Sigmoid colon (tissue), 4 donors: ENCODE results near the gene FAM9C.

Experiments used
- POLR2AphosphoS5 ChIP-seq, 4 donors: sonication (generic); formaldehyde crosslinking; IDR thresholded peaks; one replicate each; pipeline ENCODE4 v1.6.1; 2017; ENCODE audit warnings: antibody characterized with exemption in 4 of 4
- TF ChIP-seq, protein P1 (sequence below), 4 experiments: fragments of 450-650 bp in 3 of 4; fragments of 200-600 bp in 1 of 4; IDR thresholded peaks; one replicate each; pipeline ENCODE4 v1.5.1; 2016 to 2019; ENCODE audit warnings: antibody characterized with exemption in 4 of 4, mild to moderate bottlenecking in 3 of 4, moderate library complexity in 2 of 4

GRCh38 chrX:12989461-12989860 is 55.0 kb downstream of the FAM9C start:
- TF ChIP-seq, protein P1, sequence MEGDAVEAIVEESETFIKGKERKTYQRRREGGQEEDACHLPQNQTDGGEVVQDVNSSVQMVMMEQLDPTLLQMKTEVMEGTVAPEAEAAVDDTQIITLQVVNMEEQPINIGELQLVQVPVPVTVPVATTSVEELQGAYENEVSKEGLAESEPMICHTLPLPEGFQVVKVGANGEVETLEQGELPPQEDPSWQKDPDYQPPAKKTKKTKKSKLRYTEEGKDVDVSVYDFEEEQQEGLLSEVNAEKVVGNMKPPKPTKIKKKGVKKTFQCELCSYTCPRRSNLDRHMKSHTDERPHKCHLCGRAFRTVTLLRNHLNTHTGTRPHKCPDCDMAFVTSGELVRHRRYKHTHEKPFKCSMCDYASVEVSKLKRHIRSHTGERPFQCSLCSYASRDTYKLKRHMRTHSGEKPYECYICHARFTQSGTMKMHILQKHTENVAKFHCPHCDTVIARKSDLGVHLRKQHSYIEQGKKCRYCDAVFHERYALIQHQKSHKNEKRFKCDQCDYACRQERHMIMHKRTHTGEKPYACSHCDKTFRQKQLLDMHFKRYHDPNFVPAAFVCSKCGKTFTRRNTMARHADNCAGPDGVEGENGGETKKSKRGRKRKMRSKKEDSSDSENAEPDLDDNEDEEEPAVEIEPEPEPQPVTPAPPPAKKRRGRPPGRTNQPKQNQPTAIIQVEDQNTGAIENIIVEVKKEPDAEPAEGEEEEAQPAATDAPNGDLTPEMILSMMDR (IDR thresholded peaks at IDR 0.05), result no peak
- TF ChIP-seq POLR2AphosphoS5 (IDR thresholded peaks at IDR 0.05), result no peak
